Panc1 (cell line): Measurements from ENCODE around the gene RABEP2. TPM values are rescaled to one million over a fixed set of nuclear protein-coding genes. Genes with fewer than 3 reads are reported as not detected.
A peak's percentile ranks its signal among the peaks of the same experiment; 100 is the strongest.

ENCODE experiments used
- ATAC-seq: fragments of 200-7000 bp; cut with Tn5 transposase; 2 replicates; pipeline ENCODE4 v1.9.1; 2020; ENCODE audit warnings: mild to moderate bottlenecking, moderate library complexity
- BruUV-seq: library from RNA; stranded (reverse); fragments of 400-500 nt; replicated peaks from 2 replicates; lab custom pipeline; 2021; lab: Mats Ljungman, UMichigan
- CTCF ChIA-PET: fragments of 300-600 bp; sonication (Branson Sonifier 250); formaldehyde crosslinking; loops from one replicate; lab custom pipeline; 2022; ENCODE audit warnings: antibody characterized with exemption; lab: Charles Lee
- POLR2A ChIA-PET: fragments of 300-600 bp; sonication (Branson Sonifier 250); formaldehyde crosslinking; loops from one replicate; lab custom pipeline; 2022; ENCODE audit warnings: antibody characterized with exemption; lab: Charles Lee
- DNase-seq: peaks from one replicate; pipeline ENCODE4 v3.0.0-alpha.2; 2010; ENCODE audit warnings: low read depth, low spot score
- H3K27ac ChIP-seq: 2 replicates; pipeline ENCODE4 v1.5.1; 2011; ENCODE audit warnings: mild to moderate bottlenecking, low read length, inconsistent platforms
- H3K27me3 ChIP-seq: fragments of 200-500 bp; sonication (Bioruptor generic); 2 replicates; pipeline ENCODE4 v1.6.0; 2014; ENCODE audit warnings: low read length, inconsistent platforms; ENCODE audit not compliant: control insufficient read depth, insufficient read depth
- H3K36me3 ChIP-seq: fragments of 200-500 bp; sonication (Bioruptor generic); 2 replicates; pipeline ENCODE4 v1.5.1; 2014; ENCODE audit warnings: inconsistent platforms, mild to moderate bottlenecking, low read length, moderate library complexity; ENCODE audit not compliant: control insufficient read depth, insufficient read depth
- H3K4me1 ChIP-seq: 2 replicates; pipeline ENCODE4 v1.5.1; 2011; ENCODE audit warnings: inconsistent platforms, mild to moderate bottlenecking, low read length, moderate library complexity; ENCODE audit not compliant: control insufficient read depth, insufficient read depth
- H3K4me3 ChIP-seq, 2 experiments: 2 replicates each; pipeline ENCODE4 v1.5.1; 2011 to 2012; ENCODE audit warnings: low read depth in 2 of 2, low read length in 2 of 2, mild to moderate bottlenecking in 2 of 2, inconsistent platforms in 1 of 2, moderate library complexity in 1 of 2
- H3K9me3 ChIP-seq: fragments of 200-500 bp; sonication (Bioruptor generic); 2 replicates; pipeline ENCODE4 v1.5.1; 2014; ENCODE audit warnings: low read depth, mild to moderate bottlenecking, inconsistent platforms, low read length, moderate library complexity; ENCODE audit not compliant: control insufficient read depth, insufficient read depth
- POLR2AphosphoS5 ChIP-seq: IDR thresholded peaks from 2 replicates; pipeline ENCODE4 v1.6.1; 2012; ENCODE audit warnings: mild to moderate bottlenecking, low read depth, low read length, moderate library complexity
- SIN3A ChIP-seq: IDR thresholded peaks from 2 replicates; pipeline ENCODE4 v1.6.1; 2012; ENCODE audit warnings: low read depth, mild to moderate bottlenecking, low read length, moderate library complexity, borderline replicate concordance; ENCODE audit not compliant: insufficient read depth
- TCF7L2 ChIP-seq: IDR thresholded peaks from 2 replicates; pipeline ENCODE4 v1.6.1; 2011; ENCODE audit warnings: mild to moderate bottlenecking, low read depth, low read length, inconsistent platforms
- in situ Hi-C: cut with HindIII; loops from 2 replicates; pipeline ENCODE4 v1.10.0; 2016; ENCODE audit warnings: low sequenced_read_pairs, low pct_unique_long_range_greater_than_20kb
- intact Hi-C: fragments of 100-400 bp; cut with micrococcal nuclease; formaldehyde crosslinking; loops from one replicate; pipeline ENCODE4 v1.10.0; 2022; ENCODE audit not compliant: unreplicated experiment
- total RNA-seq: library from RNA; stranded (reverse); gene quantifications from one replicate; pipeline ENCODE4 v1.2.1, GENCODE V29; 2021; ENCODE audit not compliant: unreplicated experiment
- TF ChIP-seq, protein P1 (sequence below): fragments of 450-650 bp; IDR thresholded peaks from 2 replicates; pipeline ENCODE4 v1.5.1; 2017; ENCODE audit warnings: mild to moderate bottlenecking
- TF ChIP-seq, protein P2 (sequence below), 2 experiments: IDR thresholded peaks; 2 replicates each; pipeline ENCODE4 v1.6.1; 2011 to 2012; ENCODE audit warnings: low read depth in 2 of 2, control low read depth in 1 of 2, low read length in 1 of 2, mild to moderate bottlenecking in 1 of 2, moderate library complexity in 1 of 2; ENCODE audit not compliant: insufficient read depth in 1 of 2

Gene RABEP2
- total RNA-seq, 1 experiment from 2014 or later, result 24.8 TPM

DNA sequence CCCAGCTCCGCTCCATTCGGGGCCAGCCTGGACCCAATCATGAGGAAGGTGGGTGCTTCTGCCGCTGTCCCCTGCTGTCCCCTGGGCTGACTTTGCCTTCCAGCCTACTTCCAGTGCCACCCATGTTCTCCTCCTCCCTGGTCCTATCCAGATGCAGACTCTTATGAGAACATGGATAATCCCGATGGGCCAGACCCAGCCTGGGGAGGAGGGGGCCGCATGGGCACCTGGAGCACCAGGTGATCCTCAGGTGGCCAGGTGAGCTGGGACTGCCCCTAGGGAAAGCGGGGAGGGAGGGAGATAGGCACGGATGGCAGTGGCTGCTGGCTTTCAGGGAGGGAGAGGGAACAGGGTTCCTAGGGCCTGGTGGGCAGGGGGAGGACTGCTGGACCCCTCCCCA, 13.7 kb upstream of the RABEP2 start:
- H3K4me3 ChIP-seq, result no peak overlapping the region
- ChIA-PET POLR2A (no interaction called here), CTCF (no interaction called here)
- ATAC-seq (no peak), DNase-seq (no peak)
- H3K9me3 ChIP-seq, result no peaks in the 10 kb centered on the region
- TF ChIP-seq SIN3A (no peak), TCF7L2 (no peak), POLR2AphosphoS5 (no peak)
- TF ChIP-seq, protein P1, sequence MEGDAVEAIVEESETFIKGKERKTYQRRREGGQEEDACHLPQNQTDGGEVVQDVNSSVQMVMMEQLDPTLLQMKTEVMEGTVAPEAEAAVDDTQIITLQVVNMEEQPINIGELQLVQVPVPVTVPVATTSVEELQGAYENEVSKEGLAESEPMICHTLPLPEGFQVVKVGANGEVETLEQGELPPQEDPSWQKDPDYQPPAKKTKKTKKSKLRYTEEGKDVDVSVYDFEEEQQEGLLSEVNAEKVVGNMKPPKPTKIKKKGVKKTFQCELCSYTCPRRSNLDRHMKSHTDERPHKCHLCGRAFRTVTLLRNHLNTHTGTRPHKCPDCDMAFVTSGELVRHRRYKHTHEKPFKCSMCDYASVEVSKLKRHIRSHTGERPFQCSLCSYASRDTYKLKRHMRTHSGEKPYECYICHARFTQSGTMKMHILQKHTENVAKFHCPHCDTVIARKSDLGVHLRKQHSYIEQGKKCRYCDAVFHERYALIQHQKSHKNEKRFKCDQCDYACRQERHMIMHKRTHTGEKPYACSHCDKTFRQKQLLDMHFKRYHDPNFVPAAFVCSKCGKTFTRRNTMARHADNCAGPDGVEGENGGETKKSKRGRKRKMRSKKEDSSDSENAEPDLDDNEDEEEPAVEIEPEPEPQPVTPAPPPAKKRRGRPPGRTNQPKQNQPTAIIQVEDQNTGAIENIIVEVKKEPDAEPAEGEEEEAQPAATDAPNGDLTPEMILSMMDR, result no peak
- TF ChIP-seq, protein P2, sequence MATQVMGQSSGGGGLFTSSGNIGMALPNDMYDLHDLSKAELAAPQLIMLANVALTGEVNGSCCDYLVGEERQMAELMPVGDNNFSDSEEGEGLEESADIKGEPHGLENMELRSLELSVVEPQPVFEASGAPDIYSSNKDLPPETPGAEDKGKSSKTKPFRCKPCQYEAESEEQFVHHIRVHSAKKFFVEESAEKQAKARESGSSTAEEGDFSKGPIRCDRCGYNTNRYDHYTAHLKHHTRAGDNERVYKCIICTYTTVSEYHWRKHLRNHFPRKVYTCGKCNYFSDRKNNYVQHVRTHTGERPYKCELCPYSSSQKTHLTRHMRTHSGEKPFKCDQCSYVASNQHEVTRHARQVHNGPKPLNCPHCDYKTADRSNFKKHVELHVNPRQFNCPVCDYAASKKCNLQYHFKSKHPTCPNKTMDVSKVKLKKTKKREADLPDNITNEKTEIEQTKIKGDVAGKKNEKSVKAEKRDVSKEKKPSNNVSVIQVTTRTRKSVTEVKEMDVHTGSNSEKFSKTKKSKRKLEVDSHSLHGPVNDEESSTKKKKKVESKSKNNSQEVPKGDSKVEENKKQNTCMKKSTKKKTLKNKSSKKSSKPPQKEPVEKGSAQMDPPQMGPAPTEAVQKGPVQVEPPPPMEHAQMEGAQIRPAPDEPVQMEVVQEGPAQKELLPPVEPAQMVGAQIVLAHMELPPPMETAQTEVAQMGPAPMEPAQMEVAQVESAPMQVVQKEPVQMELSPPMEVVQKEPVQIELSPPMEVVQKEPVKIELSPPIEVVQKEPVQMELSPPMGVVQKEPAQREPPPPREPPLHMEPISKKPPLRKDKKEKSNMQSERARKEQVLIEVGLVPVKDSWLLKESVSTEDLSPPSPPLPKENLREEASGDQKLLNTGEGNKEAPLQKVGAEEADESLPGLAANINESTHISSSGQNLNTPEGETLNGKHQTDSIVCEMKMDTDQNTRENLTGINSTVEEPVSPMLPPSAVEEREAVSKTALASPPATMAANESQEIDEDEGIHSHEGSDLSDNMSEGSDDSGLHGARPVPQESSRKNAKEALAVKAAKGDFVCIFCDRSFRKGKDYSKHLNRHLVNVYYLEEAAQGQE (IDR thresholded peaks at IDR 0.05; ENCODE audit: insufficient read depth in 1 of 2, low read depth in 2 of 2, low read length in 1 of 2), result no peak
- no peak overlapping the region for H3K27ac ChIP-seq
- H3K36me3 ChIP-seq, result no peaks in the 10 kb centered on the region
- H3K27me3 ChIP-seq, result no peaks in the 10 kb centered on the region
- no TSS peak for BruUV-seq
- intact Hi-C loops, result no loop called here
- no peaks in the 10 kb centered on the region for H3K4me1 ChIP-seq
- in situ Hi-C loops, result no loop called here

DNA sequence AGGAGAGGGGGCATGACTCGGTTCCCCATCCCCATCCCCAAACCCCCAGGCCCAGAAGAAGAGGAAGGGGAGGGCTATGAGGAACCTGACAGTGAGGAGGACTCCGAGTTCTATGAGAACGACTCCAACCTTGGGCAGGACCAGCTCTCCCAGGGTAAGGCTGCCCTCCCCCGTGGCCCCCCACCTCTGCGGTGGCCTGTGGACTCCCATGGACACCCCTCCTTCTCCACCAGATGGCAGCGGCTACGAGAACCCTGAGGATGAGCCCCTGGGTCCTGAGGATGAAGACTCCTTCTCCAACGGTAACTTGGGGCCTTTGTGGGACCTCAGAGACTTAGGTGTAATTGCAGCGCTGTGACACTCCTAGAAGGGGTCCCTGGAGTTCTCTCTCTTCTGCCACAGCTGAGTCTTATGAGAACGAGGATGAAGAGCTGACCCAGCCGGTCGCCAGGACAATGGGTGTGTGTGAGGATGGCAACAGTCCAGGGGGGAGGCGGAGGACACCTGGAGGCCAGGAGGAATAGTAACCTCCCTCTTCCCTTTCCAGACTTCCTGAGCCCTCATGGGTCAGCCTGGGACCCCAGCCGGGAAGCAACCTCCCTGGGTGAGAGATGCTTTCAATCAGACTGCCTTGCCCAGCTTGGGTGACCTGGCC, 12.3 kb upstream of the RABEP2 start:
- Histone ChIP-seq H3K27ac (no peak overlapping the region), H3K9me3 (no peaks in the 10 kb centered on the region), H3K36me3 (no peaks in the 10 kb centered on the region), H3K4me3 (no peak overlapping the region), H3K4me1 (no peaks in the 10 kb centered on the region), H3K27me3 (no peaks in the 10 kb centered on the region)
- in situ Hi-C loops, result no loop called here
- ChIA-PET CTCF (no interaction called here), POLR2A (no interaction called here)
- ATAC-seq (peak; percentile 22; the same call in 1 of the 2 replicates), DNase-seq (no peak)
- TF ChIP-seq POLR2AphosphoS5 (no peak), TCF7L2 (no peak), SIN3A (no peak)
- TF ChIP-seq, protein P1, result no peak
- no TSS peak for BruUV-seq
- intact Hi-C loops, result no loop called here
